A673 (cell line): ENCODE measurements around the gene CWC22. TPM values are rescaled to one million over a fixed set of nuclear protein-coding genes. Genes with fewer than 3 reads are reported as not detected.
"Not testable (repeated sequence)": the region's sequence is repeated elsewhere in the genome, so short reads cannot be mapped to it uniquely, and the experiment has no call there.

Source experiments
- BruUV-seq: library from RNA; stranded (reverse); fragments of 400-500 nt; replicated peaks from 2 replicates; lab custom pipeline; 2021; lab: Mats Ljungman, UMichigan
- CTCF ChIA-PET: fragments of 300-600 bp; sonication (Branson Sonifier 250); formaldehyde crosslinking; loops from one replicate; lab custom pipeline; 2022; ENCODE audit warnings: antibody characterized with exemption; lab: Charles Lee
- POLR2A ChIA-PET: fragments of 300-600 bp; sonication (Branson Sonifier 250); formaldehyde crosslinking; loops from one replicate; lab custom pipeline; 2022; ENCODE audit warnings: antibody characterized with exemption; ENCODE audit not compliant: low non-redundant PET; lab: Charles Lee
- DNase-seq: peaks from one replicate; pipeline ENCODE4 v3.0.0-alpha.2; 2015; ENCODE audit warnings: low spot score
- H3K27ac ChIP-seq: fragments of 200-600 bp; sonication (generic); 2 replicates; pipeline ENCODE4 v1.5.1; 2016; ENCODE audit warnings: mixed run types, low read depth, mild to moderate bottlenecking, mixed read lengths, antibody characterized with exemption, low read length; ENCODE audit not compliant: poor library complexity, severe bottlenecking
- H3K27me3 ChIP-seq: fragments of 200-600 bp; sonication (generic); replicated peaks from 2 replicates; pipeline ENCODE4 v1.6.1; 2017; ENCODE audit warnings: mixed run types, low read depth, mild to moderate bottlenecking, mixed read lengths, antibody characterized with exemption, low read length; ENCODE audit not compliant: insufficient read depth, poor library complexity
- H3K36me3 ChIP-seq: fragments of 200-600 bp; sonication (generic); 2 replicates; pipeline ENCODE4 v1.6.1; 2016; ENCODE audit warnings: mixed run types, mild to moderate bottlenecking, mixed read lengths, antibody characterized with exemption, low read length; ENCODE audit not compliant: insufficient read depth, poor library complexity, severe bottlenecking
- H3K4me1 ChIP-seq: fragments of 200-600 bp; sonication (generic); 2 replicates; pipeline ENCODE4 v1.6.1; 2017; ENCODE audit warnings: mixed run types, mild to moderate bottlenecking, mixed read lengths, antibody characterized with exemption, low read length; ENCODE audit not compliant: insufficient read depth, poor library complexity, severe bottlenecking
- H3K4me3 ChIP-seq: fragments of 200-600 bp; sonication (generic); 2 replicates; pipeline ENCODE4 v1.5.1; 2016; ENCODE audit warnings: low read depth, mixed run types, mild to moderate bottlenecking, mixed read lengths, low read length; ENCODE audit not compliant: poor library complexity, severe bottlenecking
- H3K9me3 ChIP-seq: fragments of 200-600 bp; sonication (generic); 2 replicates; pipeline ENCODE4 v1.6.1; 2016; ENCODE audit warnings: mixed run types, low read depth, mild to moderate bottlenecking, mixed read lengths, antibody characterized with exemption, low read length; ENCODE audit not compliant: poor library complexity, severe bottlenecking
- CTCF ChIP-seq: fragments of 300-800, 200-600 bp; sonication (generic); conservative IDR thresholded peaks from 2 replicates; pipeline ENCODE4 v1.5.1; 2017; ENCODE audit warnings: low read depth, mild to moderate bottlenecking, antibody characterized with exemption, low read length, moderate library complexity, mixed read lengths
- EZH2 ChIP-seq: fragments of 200-600 bp; sonication (generic); IDR thresholded peaks from 2 replicates; pipeline ENCODE4 v1.6.1; 2017; ENCODE audit warnings: borderline replicate concordance, low read depth, mild to moderate bottlenecking, mixed read lengths, antibody characterized with exemption, low read length; ENCODE audit not compliant: poor library complexity, severe bottlenecking
- intact Hi-C: fragments of 100-400 bp; cut with micrococcal nuclease; formaldehyde crosslinking; loops from one replicate; pipeline ENCODE4 v1.10.0; 2022; ENCODE audit not compliant: unreplicated experiment
- total RNA-seq: library from RNA; stranded (reverse); gene quantifications from 2 replicates; pipeline ENCODE4 v1.2.3, GENCODE V29; 2021

The CWC22 gene
- total RNA-seq, 1 experiment from 2014 or later, result 26.7 TPM

GRCh38 chr2:179936141-179936540 is 71.0 kb downstream of the CWC22 start:
- Histone ChIP-seq H3K4me3 (no peak overlapping the region), H3K27ac (no peak overlapping the region), H3K9me3 (no peaks in the 10 kb centered on the region), H3K36me3 (no peaks in the 10 kb centered on the region), H3K4me1 (no peaks in the 10 kb centered on the region), H3K27me3 (no peaks in the 10 kb centered on the region)
- intact Hi-C loops, result loop anchor here (5.0 kb wide), 1 partner anchor 89 kb away; no protein-coding TSS in a partner anchor
- TF ChIP-seq EZH2 (no peak), CTCF (no peak)
- ChIA-PET POLR2A (no interaction called here), CTCF (no interaction called here)
- DNase-seq, result no peak
- no TSS peak for BruUV-seq

GRCh38 chr2:179932786-179933185 is 74.3 kb downstream of the CWC22 start:
- BruUV-seq, result no TSS peak
- Histone ChIP-seq H3K4me1 (no peaks in the 10 kb centered on the region), H3K36me3 (no peaks in the 10 kb centered on the region), H3K27ac (no peak overlapping the region), H3K4me3 (no peak overlapping the region), H3K27me3 (no peaks in the 10 kb centered on the region), H3K9me3 (no peaks in the 10 kb centered on the region)
- intact Hi-C loops, result no loop called here
- ChIA-PET POLR2A (no interaction called here), CTCF (no interaction called here)
- DNase-seq, result no peak
- TF ChIP-seq EZH2 (no peak), CTCF (no peak)

- H3K36me3 ChIP-seq, result no peaks in the 10 kb centered on the region
- ChIA-PET CTCF (no interaction called here), POLR2A (no interaction called here)
- H3K4me3 ChIP-seq, result no peak overlapping the region
- no peak for DNase-seq
- no peak for TF ChIP-seq CTCF
- intact Hi-C loops, result no loop called here
- no peaks in the 10 kb centered on the region for H3K4me1 ChIP-seq
- BruUV-seq, result no TSS peak
- H3K27ac ChIP-seq, result no peak overlapping the region
- H3K27me3 ChIP-seq, result no peaks in the 10 kb centered on the region
- H3K9me3 ChIP-seq, result no peaks in the 10 kb centered on the region
Observed at GRCh38 chr2:179931502-179931901, 75.6 kb downstream of the CWC22 start.

- BruUV-seq, H3K9me3 ChIP-seq, H3K4me1 ChIP-seq, H3K36me3 ChIP-seq, CTCF ChIA-PET, H3K4me3 ChIP-seq, H3K27me3 ChIP-seq, DNase-seq, intact Hi-C loops, H3K27ac ChIP-seq, POLR2A ChIA-PET: not testable (repeated sequence)
Observed at GRCh38 chr2:179929997-179930396, 77.1 kb downstream of the CWC22 start.
